ENCODE results near the gene SLC1A4.

Gene SLC1A4

GRCh38 chr2:64951306-64951953 lies 37.8 kb upstream of the SLC1A4 start:
- DNase-seq, result no peak
- H3K27ac ChIP-seq, result no peak overlapping the region
- H3K9me3 ChIP-seq (ENCODE audit: severe bottlenecking), result no peaks in the 10 kb centered on the region
- no peak overlapping the region for H3K4me3 ChIP-seq (ENCODE audit: low read depth, low read length)
- no peaks in the 10 kb centered on the region for H3K27me3 ChIP-seq (ENCODE audit: insufficient read depth, low read depth, severe bottlenecking)
- no peaks in the 10 kb centered on the region for H3K36me3 ChIP-seq
- TF ChIP-seq CTCF (IDR thresholded peaks at IDR 0.05; ENCODE audit: low read depth, low read length), result no peak

- Histone ChIP-seq H3K9me3 (ENCODE audit: severe bottlenecking) (no peaks in the 10 kb centered on the region), H3K4me3 (ENCODE audit: low read depth, low read length) (no peak overlapping the region), H3K36me3 (no peaks in the 10 kb centered on the region), H3K27ac (no peak overlapping the region), H3K27me3 (ENCODE audit: insufficient read depth, low read depth, severe bottlenecking) (no peaks in the 10 kb centered on the region)
- no peak for DNase-seq
- TF ChIP-seq CTCF (IDR thresholded peaks at IDR 0.05; ENCODE audit: low read depth, low read length), result no peak
Measured at GRCh38 chr2:64952096-64952495, 37.1 kb upstream of the SLC1A4 start.

GRCh38 chr2:64952511-64953482 lies 36.4 kb upstream of the SLC1A4 start:
- H3K27ac ChIP-seq, result no peak overlapping the region

GRCh38 chr2:64955467-64955866 lies 33.7 kb upstream of the SLC1A4 start:
- Histone ChIP-seq H3K27me3 (ENCODE audit: insufficient read depth, low read depth, severe bottlenecking) (no peaks in the 10 kb centered on the region), H3K4me3 (ENCODE audit: low read depth, low read length) (no peak overlapping the region), H3K9me3 (ENCODE audit: severe bottlenecking) (no peaks in the 10 kb centered on the region), H3K27ac (no peak overlapping the region), H3K36me3 (no peaks in the 10 kb centered on the region)
- no peak for TF ChIP-seq CTCF (IDR thresholded peaks at IDR 0.05; ENCODE audit: low read depth, low read length)
- no peak for DNase-seq

More at GRCh38 chr2:64952511-64953482, 36.4 kb upstream of the SLC1A4 start:
- DNase-seq, result no peak
- TF ChIP-seq CTCF (IDR thresholded peaks at IDR 0.05; ENCODE audit: low read depth, low read length), result no peak
- H3K27me3 ChIP-seq (ENCODE audit: insufficient read depth, low read depth, severe bottlenecking), result no peaks in the 10 kb centered on the region
- no peak overlapping the region for H3K4me3 ChIP-seq (ENCODE audit: low read depth, low read length)
- no peaks in the 10 kb centered on the region for H3K36me3 ChIP-seq
- H3K9me3 ChIP-seq (ENCODE audit: severe bottlenecking), result no peaks in the 10 kb centered on the region

DNA sequence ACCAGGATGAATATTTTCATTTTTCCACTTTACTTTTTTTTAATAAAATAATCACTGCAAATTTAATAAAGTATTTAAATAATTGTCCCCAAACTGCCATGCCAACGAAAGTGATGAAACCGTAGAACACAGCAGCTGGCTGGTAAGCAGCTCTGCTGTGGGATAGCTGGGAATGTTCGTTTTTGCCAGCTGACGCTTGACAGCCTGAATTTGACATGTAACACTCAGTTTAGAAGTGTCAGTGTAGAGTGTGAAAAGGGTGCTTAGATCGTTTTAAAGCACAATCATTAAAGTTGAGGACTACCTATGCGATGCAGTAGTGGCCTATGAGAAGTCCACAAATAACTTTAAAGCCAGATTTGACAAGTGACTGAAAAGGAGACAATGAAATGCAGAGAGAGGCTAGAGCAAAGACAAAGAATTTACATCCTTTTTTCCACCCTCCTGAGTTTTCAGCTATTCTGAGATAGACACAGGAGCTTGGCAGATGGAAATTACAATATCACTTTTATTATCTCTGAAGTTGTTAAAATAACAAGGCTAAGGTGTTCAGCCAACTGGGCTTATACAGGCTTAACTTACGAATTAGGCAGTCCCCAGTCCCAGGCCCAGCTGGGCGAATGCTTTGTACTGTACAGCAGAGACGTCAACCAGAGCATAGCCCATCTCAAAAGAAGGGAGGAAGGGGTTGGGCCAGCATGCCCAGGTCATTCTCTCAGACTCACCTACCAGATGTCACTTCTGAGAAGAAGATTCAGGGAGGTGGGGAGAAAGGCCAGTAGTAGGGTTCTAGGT lies 31.9 kb upstream of the SLC1A4 start:
- Histone ChIP-seq H3K4me3 (ENCODE audit: low read depth, low read length) (no peak overlapping the region), H3K9me3 (ENCODE audit: severe bottlenecking) (no peaks in the 10 kb centered on the region), H3K27me3 (ENCODE audit: insufficient read depth, low read depth, severe bottlenecking) (no peaks in the 10 kb centered on the region), H3K36me3 (no peaks in the 10 kb centered on the region), H3K27ac (no peak overlapping the region)
- no peak for DNase-seq
- TF ChIP-seq CTCF (IDR thresholded peaks at IDR 0.05; ENCODE audit: low read depth, low read length), result no peak

Measured in WERI-Rb-1 (cell line).